Hair follicular keratinocyte (primary cell): Measurements from ENCODE around the gene RAB14. TPM values are rescaled to one million over a fixed set of nuclear protein-coding genes. Genes with fewer than 3 reads are reported as not detected.

Source experiments
- total RNA-seq: library from RNA; depleted of rRNA; stranded (reverse); fragments of >200 nt; gene quantifications from 2 replicates; pipeline ENCODE4 v1.2.3, GENCODE V29; 2015

RAB14 gene
- 21.5 and 24.1 TPM in 2 replicates for total RNA-seq

GRCh38 chr9:121201738-121202533 is at the start of gene RAB14:
RAB14 (minus strand) TSS chr9:121201869; CDS start chr9:121193412, 8,457 bp downstream.

Other genes starting within 250 kb of the RAB14 start
- 0.62 and 0.68 TPM in 2 replicates for gene C5, start 151.6 kb downstream of the RAB14 start, total RNA-seq
- 7.0 and 11.9 TPM in 2 replicates for gene CNTRL, start 126.9 kb downstream of the RAB14 start, total RNA-seq
- gene GSN, start 66.3 kb upstream of the RAB14 start, total RNA-seq: 106 and 270 TPM in 2 replicates
- 87.2 and 99.7 TPM in 2 replicates for gene STOM, start 168.4 kb upstream of the RAB14 start, total RNA-seq